Right lobe of liver (tissue), 6 donors: ENCODE measurements around the gene SPATA13. TPM values are rescaled to one million over a fixed set of nuclear protein-coding genes. Genes with fewer than 3 reads are reported as not detected.

Experiments used
- ATAC-seq, 4 donors: fragments of 200-7000 bp; cut with Tn5 transposase; one replicate each; pipeline ENCODE4 v1.9.1; 2020; ENCODE audit warnings: mild to moderate bottlenecking in 4 of 4, moderate library complexity in 4 of 4
- DNase-seq, 3 donors: peaks; one replicate each; pipeline ENCODE4 v3.0.0-alpha.2; 2020
- H3K27ac ChIP-seq, 3 donors: fragments of 200-600 bp; one replicate each; pipeline ENCODE4 v1.8.0; 2022
- H3K27me3 ChIP-seq, 2 donors: fragments of 200-600 bp; one replicate each; pipeline ENCODE4 v1.8.0; 2022
- H3K36me3 ChIP-seq, 4 donors: fragments of 200-600 bp; sonication (generic) in 1 of 4; one replicate each; pipeline versions ENCODE4 v1.5.1 to v1.8.0; 2017 to 2022; ENCODE audit warnings: control low read depth in 1 of 4
- H3K4me1 ChIP-seq, 4 donors: fragments of 200-600 bp; sonication (generic) in 1 of 4; one replicate each; pipeline versions ENCODE4 v1.5.1 to v1.8.0; 2017 to 2022; ENCODE audit warnings: control low read depth in 1 of 4
- H3K4me3 ChIP-seq, 3 donors: fragments of 200-600 bp; one replicate each; pipeline ENCODE4 v1.8.0; 2022
- H3K9me3 ChIP-seq, 4 donors: fragments of 200-600 bp; sonication (generic) in 1 of 4; one replicate each; pipeline versions ENCODE4 v1.5.1 to v1.8.0; 2017 to 2022; ENCODE audit warnings: control low read depth in 1 of 4
- CTCF ChIP-seq, 4 donors: fragments of 200-600 bp in 3 of 4; fragments of 450-650 bp in 1 of 4; IDR thresholded peaks; one replicate each; pipeline versions ENCODE4 v1.5.1 to v1.8.0; 2016 to 2022; ENCODE audit warnings: antibody characterized with exemption in 4 of 4, mild to moderate bottlenecking in 2 of 4
- POLR2A ChIP-seq: fragments of 450-650 bp; IDR thresholded peaks from one replicate; pipeline ENCODE4 v1.6.1; 2017; ENCODE audit warnings: antibody characterized with exemption, mild to moderate bottlenecking
- WGBS: methylation state at CpG from one replicate; pipeline ENCODE4 v1.1.6; 2018; ENCODE audit warnings: low coverage, low lambda C conversion rate; ENCODE audit not compliant: insufficient coverage; ENCODE audit errors: missing lambda C conversion rate; 5-methylcytosine and 5-hydroxymethylcytosine counted together
- intact Hi-C, 2 donors: fragments of 100-400 bp; cut with DNase I; formaldehyde crosslinking; loops; one replicate each; pipeline versions ENCODE4 v1.11.2 to v1.14.1; 2022
- total RNA-seq, 6 experiments: library from RNA; depleted of rRNA in 2 of 6; stranded (reverse); fragments of >200 nt in 2 of 6; fragmentation: NEBNext Ultra II Directional in 3 of 6; extraction: Animal tissue kit (Norgen Biotek cat#: 25700) in 3 of 6; gene quantifications; one replicate each; pipeline versions ENCODE4 v1.1.0 to v1.2.4, GENCODE V29; 2016 to 2023
- donor health status: DM: no; HTN: yes; CAD: no.
- donor health status: DM: no; HTN: no; CAD: no.
- donor health status: DM: no; HTN: no; CAD: no.
- donor health status: DM: no; HTN: yes; CAD: no.
- donor health status: DM: no; HTN: yes; CAD: no.

Gene SPATA13
- total RNA-seq, 6 experiments from 2014 or later: 21.5 to 39.9 (median 30.5) TPM

- TF ChIP-seq POLR2A (peak; percentile 42), CTCF (IDR thresholded peaks at IDR 0.05) (peak in 1 of 4 donors; percentile 54)
- WGBS: 0% methylated on average over 10 of the region's 10 CpGs
- H3K36me3 ChIP-seq: no peaks in the 10 kb centered on the region
- peak overlapping the region in 2 of 3 donors; percentile 12 to 35 for H3K4me3 ChIP-seq
- intact Hi-C loops: no loop called here
- DNase-seq (peak; percentile 78 to 86 (median 80)), ATAC-seq (peak; percentile 80 to 89 (median 84))
- H3K9me3 ChIP-seq: no peaks in the 10 kb centered on the region
- peaks cover 0 to 55% (median 17%) of the 10 kb centered on the region in 4 donors for H3K4me1 ChIP-seq
- H3K27me3 ChIP-seq: no peaks in the 10 kb centered on the region
- H3K27ac ChIP-seq: peak overlapping the region; percentile 67 to 82 (median 74)
These were observed 110.2 kb downstream of the SPATA13 start for GRCh38 chr13:24270639-24271141.

DNA sequence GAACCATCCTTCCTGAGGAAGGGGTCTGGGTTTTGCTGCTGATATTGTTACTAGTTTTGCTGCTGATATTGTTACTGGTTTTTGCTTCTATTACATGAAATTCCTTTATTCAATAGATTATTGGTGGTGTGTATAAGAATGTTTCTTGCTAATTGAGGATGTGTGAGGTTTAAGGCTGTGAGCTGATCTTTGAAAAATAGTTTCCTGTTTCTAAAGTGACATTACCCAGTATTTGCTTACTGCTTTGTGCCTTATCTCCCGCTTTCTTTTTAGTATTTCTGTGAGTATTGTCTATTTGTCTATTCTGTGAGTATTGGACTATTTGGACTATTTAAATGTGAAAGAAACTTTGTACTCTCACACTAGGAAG lies 110.7 kb downstream of the SPATA13 start:
- H3K4me3 ChIP-seq: peak overlapping the region in 2 of 3 donors; percentile 11 to 39
- peak in 1 of 4 donors; percentile 3 for ATAC-seq
- H3K4me1 ChIP-seq: peaks cover 0 to 55% (median 17%) of the 10 kb centered on the region in 4 donors

GRCh38 chr13:24271601-24272451 lies 111.3 kb downstream of the SPATA13 start:
- H3K36me3 ChIP-seq: no peaks in the 10 kb centered on the region
- ATAC-seq (peak; percentile 52 to 64 (median 62)), DNase-seq (peak; percentile 73 to 82 (median 75))
- TF ChIP-seq CTCF (IDR thresholded peaks at IDR 0.05) (no peak), POLR2A (no peak)
- no peaks in the 10 kb centered on the region for H3K27me3 ChIP-seq
- peaks cover 0 to 57% (median 17%) of the 10 kb centered on the region in 4 donors for H3K4me1 ChIP-seq
- 23% methylated on average over 11 of the region's 25 CpGs for WGBS
- no peaks in the 10 kb centered on the region for H3K9me3 ChIP-seq
- peak overlapping the region; percentile 11 to 39 (median 15) for H3K4me3 ChIP-seq
- H3K27ac ChIP-seq: peak overlapping the region; percentile 67 to 82 (median 74)
- intact Hi-C loops: no loop called here

More for the DNA sequence above, 110.7 kb downstream of the SPATA13 start:
- intact Hi-C loops: no loop called here
- TF ChIP-seq POLR2A (no peak), CTCF (IDR thresholded peaks at IDR 0.05) (no peak)
- Histone ChIP-seq H3K27ac (peak overlapping the region; percentile 67 to 82 (median 74)), H3K27me3 (no peaks in the 10 kb centered on the region), H3K36me3 (no peaks in the 10 kb centered on the region), H3K9me3 (no peaks in the 10 kb centered on the region)
- no peak for DNase-seq
- WGBS: 4% methylated on average over 1 of the region's 1 CpG

DNA sequence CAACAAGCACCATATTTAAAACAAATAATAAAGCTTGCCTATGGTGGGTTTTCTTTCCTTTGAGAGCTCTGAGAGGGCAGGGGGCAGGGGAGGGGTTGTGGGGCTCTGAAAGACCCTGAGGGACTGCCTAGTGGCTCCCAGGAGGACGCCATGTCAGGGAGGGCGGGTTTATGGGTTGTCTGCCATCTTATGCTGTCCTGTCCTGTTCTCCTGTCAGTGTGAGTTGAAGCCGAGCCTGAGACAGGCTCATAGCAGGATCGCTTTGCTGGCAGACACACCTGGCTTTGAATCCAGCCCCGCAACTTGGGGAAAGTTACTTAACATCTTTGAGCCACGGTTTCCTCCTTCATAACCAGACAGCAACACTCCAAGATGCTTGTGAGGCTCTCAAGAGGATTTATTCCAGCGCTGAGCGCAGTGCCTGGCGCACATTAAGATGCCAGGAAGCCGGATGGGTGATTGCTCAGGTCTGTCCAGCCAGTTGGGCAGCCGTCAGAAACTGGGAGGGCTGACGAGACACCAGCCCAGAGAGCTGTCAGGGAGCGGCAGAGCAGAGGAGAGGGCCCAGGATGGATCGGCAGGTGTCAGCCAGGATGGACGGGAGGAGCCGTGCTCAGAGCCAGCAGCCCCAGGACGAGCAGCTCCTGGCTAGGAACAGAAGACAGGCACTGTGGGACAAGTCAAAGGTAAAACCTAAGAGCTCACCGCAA lies 112.1 kb downstream of the SPATA13 start:
- peaks cover 0 to 49% (median 16%) of the 10 kb centered on the region in 4 donors for H3K4me1 ChIP-seq
- H3K27ac ChIP-seq: peak overlapping the region; percentile 67 to 82 (median 74)
- no peak for DNase-seq
- H3K36me3 ChIP-seq: no peaks in the 10 kb centered on the region
- TF ChIP-seq POLR2A: no peak
- TF ChIP-seq CTCF (IDR thresholded peaks at IDR 0.05): no peak
- 80% methylated on average over 2 of the region's 18 CpGs for WGBS
- H3K9me3 ChIP-seq: no peaks in the 10 kb centered on the region
- H3K27me3 ChIP-seq: no peaks in the 10 kb centered on the region
- H3K4me3 ChIP-seq: peak overlapping the region in 1 of 3 donors; percentile 39
- intact Hi-C loops: no loop called here
- no peak for ATAC-seq
